NCI-H82 (cell line): ENCODE measurements around the gene SCN8A.
"Not testable (repeated sequence)": the region's sequence is repeated elsewhere in the genome, so short reads cannot be mapped to it uniquely, and the experiment has no call there.

Source experiments
- DNase-seq: peaks from one replicate; lab custom pipeline; 2025; lab: John Stamatoyannopoulos, UW

The SCN8A gene

DNA sequence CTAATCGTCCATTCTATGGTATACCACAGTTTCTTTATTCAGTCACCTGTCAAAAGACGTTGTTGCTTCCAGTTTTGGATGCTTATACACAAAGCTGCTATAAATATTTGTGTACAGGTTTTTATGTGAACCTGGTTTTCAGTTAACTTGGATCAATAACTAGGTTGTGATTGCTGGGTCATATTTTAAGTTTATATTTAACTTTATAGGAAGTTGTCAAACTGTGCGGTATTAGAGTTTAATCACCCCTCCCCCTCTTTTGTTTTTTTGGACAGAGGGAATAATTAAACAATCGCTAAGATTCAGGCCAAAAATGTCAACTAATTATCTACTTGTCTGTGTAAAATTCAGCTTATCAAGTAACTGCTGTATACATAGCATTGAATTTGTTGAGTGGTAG is 34.3 kb downstream of the SCN8A start:
- no peak for DNase-seq

DNA sequence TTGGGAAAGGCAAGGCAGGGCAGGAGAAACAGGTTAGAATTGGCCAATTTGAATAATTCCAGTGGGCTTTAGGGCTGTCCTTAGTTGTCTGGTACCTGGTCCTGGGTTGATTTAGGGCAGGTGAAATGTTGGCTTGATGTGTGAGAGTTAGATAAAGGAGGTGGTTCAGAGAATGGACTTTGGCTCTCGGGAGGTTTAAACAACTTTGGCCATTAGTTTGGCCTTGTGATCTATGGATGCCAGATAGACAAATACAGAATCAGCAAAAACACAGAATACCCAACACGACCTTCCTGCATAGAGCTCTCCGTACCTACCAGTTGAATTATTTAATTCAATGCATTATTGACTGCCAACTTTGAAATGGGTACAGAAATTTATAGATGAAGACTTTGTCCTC is 35.1 kb downstream of the SCN8A start:
- no peak for DNase-seq

DNA sequence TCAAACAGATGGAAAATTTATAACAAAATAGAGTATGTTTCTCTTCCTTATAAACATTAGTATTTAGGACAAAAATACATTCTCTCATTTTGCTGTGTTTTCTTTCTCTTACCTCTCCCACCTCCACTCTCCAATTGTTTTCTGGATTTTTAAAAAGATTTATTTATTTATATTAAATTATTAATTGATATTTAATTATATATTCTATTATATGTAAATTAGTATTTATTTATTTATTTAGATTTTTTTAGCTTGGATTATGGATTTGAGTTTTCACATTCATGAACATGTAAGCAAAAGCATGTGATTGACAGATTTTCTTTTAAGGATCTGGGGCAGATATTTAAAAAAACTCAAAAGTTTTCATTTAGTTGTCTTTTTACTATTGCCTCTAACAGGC is 35.6 kb downstream of the SCN8A start:
- no peak for DNase-seq

DNA sequence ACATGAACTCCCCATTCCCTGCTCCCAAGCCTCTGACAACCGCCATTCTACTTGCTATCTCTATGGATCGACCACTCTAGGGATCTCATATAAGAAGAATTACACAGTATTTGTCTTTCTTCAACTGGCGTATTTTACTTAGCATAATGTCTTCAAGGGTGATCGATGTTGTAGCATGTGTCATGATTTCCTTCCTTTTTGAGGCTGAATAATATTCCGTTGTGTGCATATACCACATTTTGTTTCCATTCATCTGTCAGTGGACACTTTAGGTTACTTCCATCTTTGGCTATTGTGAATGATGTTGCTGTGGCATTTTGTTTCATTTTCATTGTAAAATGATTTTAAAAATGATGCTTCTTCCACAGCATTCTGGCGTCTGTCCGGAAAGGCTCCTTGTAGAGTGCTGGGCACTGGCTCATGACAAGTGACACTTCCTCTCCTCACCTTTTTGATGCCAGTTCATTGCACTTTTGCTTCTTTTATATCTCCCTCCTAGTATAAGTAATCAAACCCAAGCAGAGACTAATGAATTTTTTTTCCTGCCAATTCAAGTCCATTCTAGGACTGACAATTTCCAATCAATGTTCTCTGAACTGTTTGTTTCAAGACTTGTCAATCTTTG is 39.3 kb downstream of the SCN8A start:
- DNase-seq = no peak

DNA sequence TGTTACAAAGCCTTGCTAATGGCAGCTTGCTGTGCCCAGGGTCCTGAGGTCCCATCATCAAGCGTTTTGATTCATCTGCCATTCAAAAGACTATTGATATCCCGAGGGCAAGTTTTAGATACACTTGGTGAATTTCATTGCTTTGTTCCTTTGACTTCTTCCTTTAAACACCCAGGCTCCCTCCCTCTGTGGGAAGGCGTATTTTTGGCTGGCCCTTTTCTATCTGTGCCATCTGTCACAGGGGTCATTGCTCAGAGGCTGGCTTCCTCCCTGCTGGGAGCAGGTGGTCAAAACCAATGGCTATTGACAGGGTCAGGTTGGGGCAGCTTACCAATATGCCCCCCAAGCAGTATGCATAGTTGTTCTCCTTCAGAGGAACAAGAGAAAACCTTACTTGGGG is 40.0 kb downstream of the SCN8A start:
- peak; percentile 50 for DNase-seq

DNA sequence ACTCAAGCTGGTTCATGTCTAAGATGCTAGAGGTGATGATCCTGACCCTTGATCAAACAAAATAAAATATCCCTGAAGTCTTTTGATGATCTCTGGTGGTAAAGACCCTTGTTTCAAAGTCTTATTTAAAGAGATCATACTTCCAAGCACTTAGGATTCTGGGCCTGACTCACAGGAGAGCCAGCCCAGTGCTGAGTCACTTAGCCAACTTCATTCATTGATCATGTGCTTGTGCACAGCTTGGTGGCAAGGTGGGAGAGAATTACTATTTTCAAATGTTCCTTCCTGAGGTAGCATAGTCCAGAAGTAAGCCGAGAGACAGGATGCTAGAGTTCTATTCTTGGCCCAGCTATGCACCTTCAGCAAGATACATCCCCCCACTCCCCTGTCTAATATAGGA is 40.6 kb downstream of the SCN8A start:
- DNase-seq = peak; percentile 20

DNA sequence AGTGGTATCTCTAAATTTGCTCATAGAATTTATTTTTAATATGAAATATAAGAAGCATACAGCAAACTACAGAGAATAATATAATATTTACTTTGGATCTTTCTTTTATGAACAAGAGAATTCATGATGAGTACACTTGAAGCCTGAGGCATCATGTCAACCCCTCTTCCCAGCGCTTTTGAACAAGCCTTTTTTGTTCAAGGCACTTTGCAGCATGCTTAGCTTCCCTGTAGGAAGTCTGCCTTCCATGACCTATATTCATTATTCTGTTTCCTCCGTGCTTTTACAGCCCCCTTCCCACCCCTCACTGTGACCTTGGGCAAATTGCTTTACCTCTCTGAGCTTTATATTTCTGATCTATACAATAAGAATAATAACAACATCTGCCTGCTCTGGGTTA is 41.6 kb downstream of the SCN8A start:
- no peak for DNase-seq

DNA sequence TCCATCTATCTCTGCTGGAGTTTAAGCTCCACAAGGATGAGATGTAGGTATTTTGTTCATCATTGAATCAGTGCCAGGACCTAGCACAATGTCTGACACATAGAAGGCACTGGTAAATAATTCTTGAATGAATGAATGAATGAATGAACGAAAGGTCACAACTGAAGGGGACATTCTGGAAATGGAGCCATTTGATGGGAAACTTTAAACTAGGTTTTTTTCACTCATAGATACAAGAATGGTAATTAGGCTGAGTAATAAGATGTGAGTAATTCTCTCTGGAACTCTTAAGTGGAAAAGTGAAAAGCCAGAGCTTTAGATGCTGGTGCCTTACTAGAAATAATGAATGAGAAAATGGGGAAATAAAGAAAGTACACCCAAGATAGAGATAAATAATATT is 44.3 kb downstream of the SCN8A start:
- no peak for DNase-seq

DNA sequence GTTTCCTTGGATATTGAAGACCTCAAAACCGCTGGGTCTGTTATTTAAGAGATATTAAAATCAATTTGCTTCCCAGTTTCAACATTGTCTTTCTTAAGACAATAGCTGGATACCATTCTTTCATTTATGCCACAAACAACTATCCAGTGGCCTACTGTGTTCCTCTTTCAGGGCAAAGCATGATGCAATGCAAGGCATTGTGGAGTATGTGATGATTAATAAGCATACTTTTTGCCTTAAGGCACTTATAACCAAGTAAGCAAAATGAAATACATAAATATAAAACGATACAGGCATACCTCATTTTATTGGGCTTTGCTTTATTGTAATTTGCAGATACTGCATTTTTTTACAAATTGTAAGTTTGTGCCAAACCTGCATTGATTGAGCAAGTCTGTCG is 45.5 kb downstream of the SCN8A start:
- no peak for DNase-seq

DNA sequence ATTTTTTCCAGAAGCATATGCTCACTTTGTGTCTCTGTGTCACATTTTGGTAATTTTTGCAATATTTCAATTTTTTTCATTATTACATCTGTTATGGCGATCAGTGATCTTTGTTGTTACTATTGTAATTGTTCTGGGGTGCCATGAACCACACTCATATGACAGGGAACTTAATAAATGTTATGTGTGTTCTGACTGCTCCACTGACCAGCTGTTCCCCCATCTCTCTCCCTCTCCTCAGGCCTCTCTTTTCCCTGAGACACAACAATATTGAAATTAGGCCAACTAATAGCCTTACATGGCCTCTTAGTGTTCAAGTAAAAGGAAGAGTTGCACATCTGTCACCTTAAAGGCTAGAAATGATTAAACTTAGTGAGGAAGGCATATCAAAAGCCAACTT is 46.0 kb downstream of the SCN8A start:
- DNase-seq = peak; percentile 39

DNA sequence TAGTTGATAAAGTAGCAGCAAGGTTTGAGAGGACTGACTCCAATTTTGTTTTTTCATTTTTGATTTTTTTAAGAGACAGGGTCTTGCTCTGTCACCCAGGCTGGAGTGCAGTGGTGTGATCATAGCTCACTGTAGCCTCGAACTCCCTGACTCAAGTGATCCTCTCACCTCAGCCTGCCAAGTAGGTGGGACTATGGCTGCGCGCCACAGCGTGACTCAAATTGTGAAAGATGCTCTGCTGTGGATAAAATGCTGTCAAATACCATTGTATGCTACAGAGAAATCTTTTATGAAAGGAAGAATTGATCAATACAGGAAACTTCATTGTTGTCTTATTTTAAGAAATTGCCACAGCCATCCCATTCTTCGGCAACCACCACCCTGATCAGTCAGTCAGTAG is 48.3 kb downstream of the SCN8A start:
- DNase-seq = no peak

DNA sequence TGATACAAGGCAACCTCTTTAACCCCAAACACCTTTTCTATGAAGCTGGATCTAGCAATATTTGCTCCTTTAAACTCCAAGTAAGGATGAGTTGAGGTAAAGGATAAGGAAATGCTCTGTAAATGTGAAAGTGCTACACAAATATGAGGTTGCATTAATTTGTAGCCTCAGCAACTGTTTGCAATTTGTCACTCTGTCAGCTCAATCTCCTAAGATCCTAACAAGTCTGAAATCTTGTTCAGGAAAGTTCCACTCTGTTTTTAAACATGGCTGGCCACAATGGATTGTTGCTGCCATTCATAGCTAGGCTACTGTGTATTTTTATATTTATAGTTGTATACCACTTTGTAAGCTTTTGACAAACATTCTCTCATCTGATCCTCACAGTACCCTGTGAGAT is 51.3 kb downstream of the SCN8A start:
- DNase-seq = no peak

DNA sequence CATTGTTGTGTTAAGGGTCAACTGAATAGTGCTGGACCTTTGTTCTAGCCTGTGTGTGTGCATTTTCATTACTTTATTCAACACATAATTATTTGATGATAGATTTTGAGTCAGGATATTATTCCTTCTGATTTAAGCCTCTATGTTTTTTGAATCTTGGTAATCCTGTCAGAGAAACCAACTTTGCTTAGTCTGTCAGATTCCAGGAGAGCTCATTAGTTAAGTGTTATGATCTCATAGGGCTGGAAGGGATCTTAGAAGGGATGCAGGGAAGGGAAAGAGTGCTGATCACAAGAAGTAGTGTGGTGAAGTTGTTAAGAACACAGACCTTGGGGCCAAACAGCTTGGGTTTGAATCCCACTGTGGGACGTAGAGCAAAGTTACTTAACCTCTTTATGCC is 52.9 kb downstream of the SCN8A start:
- DNase-seq = peak; percentile 11

DNA sequence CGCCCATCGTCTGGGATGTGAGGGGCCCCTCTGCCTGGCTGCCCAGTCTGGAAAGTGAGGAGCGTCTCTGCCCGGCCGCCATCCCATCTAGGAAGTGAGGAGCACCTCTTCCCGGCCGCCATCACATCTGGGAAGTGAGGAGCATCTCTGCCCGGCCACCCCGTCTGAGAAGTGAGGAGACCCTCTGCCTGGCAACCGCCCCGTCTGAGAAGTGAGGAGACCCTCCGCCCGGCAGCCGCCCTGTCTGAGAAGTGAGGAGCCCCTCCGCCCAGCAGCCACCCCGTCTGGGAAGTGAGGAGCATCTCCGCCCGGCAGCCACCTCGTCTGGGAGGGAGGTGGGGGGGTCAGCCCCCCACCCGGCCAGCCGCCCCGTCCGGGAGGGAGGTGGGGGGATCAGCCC is 53.7 kb downstream of the SCN8A start:
- not testable (repeated sequence) for DNase-seq

DNA sequence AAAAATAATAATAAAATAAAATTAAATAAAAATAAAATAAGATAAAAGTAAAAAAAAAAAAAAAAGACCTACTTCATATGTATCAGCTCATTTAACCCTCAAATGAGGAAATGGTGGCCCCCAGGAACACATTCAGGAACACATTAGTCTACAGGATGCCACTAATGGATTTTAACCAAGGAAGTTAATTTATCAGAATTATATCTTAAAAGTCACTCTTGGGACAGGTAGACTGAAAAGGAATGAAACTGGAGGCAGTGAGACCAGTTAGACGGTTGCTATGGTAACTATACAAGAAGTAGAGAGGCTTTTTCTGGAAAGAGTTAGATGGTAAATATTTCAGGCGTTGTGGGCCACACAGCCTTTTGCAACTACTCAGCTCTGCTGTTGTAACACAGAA is 54.9 kb downstream of the SCN8A start:
- no peak for DNase-seq

DNA sequence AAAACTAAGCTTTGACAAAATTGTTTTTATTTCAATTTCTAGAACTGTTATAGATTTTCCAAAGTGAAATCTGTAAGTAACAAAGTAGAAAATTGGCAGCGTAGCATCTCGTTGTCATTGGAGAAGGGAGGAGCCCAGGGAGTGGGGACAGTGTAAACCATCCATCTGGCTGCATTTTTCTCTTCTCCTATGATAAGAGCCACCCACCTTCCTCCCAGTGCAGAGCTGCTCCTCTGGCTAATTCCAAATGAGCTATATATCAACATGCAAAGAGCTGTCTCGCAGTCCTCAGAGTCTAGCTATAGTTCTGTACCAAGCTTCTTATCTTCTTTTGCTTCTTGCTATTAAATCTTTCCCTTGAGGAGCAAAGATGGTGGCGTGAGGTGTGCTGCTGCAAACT is 56.6 kb downstream of the SCN8A start:
- DNase-seq = no peak

DNA sequence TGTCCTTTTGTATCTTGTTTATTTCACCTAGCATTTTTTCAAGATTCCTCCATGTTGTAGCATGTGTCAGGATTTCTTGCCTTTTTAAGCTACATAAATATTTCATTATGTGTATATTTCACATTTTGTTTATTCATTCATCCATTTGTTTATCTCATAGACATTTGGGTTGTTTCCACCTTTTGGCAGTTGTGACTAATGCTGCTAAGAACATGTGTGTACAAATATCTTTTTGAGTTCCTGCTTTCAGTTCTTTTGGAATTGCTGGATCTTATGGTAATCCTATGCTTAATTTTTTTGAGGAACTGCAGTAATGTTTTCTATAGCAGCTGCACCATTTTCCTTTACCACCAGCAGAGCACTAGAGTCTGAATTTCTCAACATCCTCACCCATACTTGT is 62.4 kb downstream of the SCN8A start:
- no peak for DNase-seq

DNA sequence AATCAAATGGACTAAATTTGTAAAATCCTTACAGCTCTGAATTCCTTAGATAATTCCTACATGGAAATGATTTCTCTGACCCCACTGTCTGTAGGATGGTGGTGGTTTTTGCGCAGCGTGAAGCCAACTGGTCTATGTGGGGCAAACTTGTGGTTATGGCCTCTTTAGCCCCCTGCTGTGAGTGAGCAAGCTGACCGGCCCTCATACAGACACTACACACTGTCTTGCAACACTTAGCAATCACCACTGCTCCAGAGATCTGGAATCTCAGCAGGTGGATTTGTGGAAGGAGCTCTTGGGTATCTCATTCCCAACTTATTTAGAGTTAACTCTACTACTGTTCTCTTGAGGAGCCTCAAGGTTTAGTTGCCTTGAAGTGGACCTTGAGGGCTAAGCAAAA is 70.2 kb downstream of the SCN8A start:
- no peak for DNase-seq

DNA sequence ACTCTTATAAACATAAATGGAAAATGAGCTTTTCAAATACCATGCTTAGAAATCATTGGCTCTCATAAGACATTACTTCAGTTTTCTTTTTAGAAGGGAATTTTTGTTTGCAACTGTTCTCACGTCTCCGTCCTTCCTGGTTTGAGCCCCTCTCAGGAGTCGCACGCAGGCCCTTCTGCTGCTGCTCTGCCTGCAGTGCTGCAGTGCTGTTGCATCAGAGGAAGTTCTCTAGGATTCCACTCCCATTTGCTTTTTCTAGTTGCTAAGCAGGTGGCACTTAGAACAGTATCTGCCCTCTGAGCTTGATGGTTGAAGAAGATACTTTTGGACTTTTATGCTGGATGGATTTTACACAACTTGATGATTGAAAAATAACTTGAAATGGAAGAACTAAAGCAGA is 70.8 kb downstream of the SCN8A start:
- DNase-seq = no peak

DNA sequence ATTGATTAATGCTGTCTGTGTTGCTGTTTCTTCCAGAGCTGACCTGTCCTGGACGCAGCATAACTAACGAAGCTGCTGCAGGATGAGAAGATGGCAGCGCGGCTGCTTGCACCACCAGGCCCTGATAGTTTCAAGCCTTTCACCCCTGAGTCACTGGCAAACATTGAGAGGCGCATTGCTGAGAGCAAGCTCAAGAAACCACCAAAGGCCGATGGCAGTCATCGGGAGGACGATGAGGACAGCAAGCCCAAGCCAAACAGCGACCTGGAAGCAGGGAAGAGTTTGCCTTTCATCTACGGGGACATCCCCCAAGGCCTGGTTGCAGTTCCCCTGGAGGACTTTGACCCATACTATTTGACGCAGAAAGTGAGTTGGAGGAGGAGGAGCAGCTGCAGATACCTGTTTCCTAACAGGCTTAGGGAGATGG is 71.7 kb downstream of the SCN8A start:
- no peak for DNase-seq

DNA sequence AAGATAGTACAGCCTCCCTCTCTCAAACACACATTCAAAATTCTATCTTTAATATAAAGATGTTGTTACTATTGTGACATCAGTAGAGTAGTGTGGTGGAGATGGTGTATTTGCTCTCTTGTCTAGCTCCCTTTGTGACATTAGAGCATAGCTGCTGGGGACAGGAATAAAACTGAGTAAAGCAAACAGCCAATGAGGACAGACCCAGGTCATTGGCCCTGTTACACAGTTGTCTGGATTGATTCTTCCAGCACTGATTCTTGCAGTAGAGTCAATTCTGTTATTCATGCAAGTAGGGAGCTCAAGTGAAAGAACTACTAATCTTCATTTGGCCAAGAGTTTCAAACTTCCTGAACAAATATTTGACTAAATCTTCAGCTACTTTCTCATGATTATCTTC is 72.4 kb downstream of the SCN8A start:
- DNase-seq = no peak

DNA sequence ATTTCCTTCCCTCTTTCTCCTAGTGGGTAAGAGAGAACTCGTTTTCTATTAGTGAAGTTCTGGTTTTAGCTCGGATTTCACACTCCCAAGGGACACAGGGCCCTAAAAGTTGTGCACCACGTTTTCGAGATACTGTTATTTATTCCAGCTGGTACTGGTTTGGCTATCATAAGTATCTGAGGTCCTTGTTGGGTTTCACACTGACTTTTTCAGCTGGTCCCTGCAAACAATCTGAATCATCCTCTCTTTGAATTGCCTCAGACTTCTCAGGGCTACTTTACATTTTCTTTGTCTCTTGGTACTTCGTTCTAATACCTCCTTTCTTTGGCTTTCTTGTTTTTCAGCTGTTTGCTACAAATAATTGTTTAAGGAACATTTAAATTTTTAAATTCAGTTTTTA is 75.7 kb downstream of the SCN8A start:
- DNase-seq = no peak

DNA sequence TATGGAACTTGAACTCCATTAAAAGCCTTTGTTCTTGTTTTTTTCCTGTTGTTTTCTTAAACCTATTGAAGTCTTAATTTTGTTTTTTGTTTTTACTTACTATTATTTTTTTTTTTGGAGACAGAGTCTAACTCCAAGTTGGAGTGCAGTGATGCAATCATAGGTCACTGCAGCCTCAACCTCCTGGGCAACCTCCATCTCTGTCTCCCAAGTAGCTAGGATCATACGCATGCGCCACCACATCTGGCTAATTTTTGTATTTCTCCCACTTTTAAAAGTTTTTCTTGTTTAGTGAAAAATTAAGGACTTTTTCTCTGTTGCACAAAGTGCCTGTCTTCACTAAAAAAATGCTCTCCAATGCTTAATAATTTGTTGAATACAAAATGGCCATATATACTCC is 76.2 kb downstream of the SCN8A start:
- no peak for DNase-seq

DNA sequence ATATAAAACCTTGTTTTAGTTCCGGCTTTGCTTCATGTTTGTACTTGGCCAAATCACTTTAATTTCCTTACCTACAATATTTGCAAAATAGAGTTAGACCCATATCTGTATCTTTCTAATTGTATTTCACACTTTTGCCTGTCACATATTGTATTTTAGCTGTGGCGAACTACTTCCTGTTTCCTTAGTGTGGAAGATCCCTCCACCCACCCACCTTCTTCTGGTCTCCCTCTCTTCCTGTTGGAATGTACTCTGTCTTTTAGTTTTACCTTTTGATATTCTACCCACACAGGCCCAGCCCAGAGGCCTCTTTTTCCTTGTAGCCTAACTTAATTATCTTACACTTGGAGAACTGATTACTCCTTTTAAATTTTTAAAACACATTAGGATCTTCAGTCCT is 78.2 kb downstream of the SCN8A start:
- no peak for DNase-seq

DNA sequence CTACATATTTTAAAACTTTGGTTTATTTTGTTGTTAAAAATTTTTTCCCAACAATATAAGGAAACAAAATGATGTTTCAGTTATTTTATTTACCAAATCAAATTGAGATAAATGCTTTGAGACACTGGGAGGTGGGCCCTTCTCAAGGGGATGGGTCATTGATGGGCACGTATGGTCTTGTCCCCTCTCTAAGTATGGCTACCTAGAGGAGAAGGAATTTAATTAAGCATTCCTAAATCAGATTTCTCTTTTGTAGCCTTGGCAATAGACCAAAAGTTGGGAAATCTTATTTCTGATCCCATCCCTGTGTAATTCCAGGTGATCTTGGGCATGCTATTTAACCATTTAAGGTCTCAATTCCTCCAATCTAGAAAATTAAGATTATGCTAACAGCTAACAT is 79.0 kb downstream of the SCN8A start:
- DNase-seq = no peak
